GM21737 (cell line): ENCODE data around the gene FERMT1.
"Not testable (repeated sequence)": the region's sequence is repeated elsewhere in the genome, so short reads cannot be mapped to it uniquely, and the experiment has no call there.

ENCODE experiments used
- ATAC-seq: cut with Tn5 transposase; IDR thresholded peaks from one replicate; pipeline ENCODE4 v1.9.1; 2021; ENCODE audit warnings: mild to moderate bottlenecking, moderate library complexity; ENCODE audit not compliant: unreplicated experiment

Gene FERMT1

DNA sequence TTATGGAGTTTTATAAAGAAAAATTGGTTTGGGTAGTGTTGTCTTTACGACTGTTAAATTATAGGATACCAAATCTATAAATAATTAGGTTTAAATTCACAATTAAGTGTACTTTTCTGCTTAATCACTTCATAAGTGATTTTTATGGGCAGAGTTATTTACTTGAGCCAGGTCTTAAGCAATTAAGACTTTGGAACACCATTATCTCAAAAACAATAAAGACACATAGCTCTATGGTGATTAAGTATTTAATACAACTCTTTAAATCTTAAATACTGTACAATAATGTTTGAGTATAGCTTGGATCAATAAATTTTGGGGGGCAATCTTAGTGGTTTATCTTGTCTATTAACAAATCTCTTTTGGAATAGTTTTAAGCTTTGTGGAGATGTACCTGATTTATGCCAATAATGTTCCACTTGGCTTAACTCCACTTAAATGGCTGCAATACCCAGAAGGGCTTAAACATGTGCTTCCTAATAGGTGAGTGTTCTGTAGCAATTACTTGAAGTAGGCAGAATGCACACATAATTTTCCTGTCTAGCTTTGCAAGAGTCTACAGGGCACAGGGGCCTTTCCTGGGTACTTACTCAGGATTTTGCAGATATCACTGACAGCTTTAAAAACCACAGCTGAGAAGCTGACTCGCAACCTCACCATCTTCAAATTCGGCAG, 7.5 kb downstream of the FERMT1 start:
- ATAC-seq = no peak

DNA sequence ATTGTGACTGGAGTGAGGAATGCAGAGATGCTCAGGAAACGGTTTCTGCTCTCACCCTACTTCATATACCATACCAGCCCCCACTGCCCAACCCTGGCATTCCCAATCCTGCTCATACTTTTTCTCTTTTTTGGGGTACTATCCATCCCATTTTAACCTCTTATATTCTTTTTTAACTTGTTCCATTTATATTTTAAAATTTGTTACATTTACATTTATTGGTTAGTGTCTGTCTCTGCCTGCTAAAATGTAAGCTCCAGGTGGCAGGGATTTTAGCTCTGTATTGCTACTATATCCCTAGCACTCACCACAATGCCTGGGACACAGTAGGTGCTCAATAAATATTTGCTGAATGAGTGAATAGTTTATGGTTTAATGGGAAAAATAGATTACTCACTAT, 8.1 kb downstream of the FERMT1 start:
- ATAC-seq = no peak

DNA sequence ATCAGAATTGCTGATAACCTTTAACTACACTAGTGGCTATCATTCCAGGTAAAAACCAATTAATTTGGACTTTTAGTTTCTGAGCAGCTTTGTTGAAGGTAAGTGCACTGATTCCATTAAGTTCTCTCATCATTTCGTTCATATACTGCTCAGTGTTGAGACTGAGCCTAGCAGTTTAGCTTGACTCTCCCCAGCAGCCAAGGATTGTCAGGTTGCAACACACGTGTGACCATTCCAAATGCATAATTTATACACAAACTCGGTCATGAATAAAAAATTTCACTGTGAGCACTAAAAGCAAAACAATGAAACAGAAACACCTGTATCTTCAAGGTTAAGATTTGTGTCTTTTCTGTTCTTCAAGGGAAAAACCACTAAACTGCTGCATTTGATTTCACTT, 8.9 kb downstream of the FERMT1 start:
- ATAC-seq = no peak

DNA sequence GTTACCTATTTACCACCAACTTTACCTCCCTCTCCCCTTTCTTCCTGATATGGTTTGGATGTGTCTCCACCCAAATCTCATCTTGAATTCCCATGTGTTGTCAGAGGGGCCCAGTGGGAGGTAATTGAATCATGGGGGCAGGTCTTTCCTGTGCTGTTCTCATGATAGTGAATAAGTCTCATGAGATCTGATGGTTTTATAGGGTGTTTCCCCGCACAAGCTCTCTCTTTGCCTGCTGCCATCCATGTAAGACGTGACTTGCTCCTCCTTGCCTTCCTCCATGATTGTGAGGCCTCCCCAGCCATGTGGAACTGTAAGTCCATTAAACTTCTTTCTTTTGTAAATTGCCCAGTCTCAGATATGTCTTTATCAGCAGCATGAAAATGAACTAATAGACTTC, 9.9 kb downstream of the FERMT1 start:
- ATAC-seq = not testable (repeated sequence)

DNA sequence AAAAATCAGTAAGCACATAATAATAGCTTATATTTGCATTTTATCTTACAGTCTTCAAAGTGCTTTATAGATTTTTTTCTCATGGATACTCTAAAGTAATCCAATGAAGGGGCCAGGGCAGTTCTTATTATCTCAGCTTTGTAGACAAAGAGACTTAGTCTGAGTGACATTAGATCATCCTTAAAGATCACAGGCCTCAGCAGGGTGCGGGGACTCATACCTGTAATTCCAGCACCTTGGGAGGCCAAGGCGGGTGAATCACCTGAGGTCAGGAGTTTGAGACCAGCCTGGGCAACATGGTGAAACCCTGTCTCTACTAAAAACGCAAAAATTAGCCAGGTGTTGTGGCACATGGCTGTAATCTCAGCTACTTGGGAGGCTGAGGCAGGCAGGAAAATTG, 14.5 kb downstream of the FERMT1 start:
- no peak for ATAC-seq

DNA sequence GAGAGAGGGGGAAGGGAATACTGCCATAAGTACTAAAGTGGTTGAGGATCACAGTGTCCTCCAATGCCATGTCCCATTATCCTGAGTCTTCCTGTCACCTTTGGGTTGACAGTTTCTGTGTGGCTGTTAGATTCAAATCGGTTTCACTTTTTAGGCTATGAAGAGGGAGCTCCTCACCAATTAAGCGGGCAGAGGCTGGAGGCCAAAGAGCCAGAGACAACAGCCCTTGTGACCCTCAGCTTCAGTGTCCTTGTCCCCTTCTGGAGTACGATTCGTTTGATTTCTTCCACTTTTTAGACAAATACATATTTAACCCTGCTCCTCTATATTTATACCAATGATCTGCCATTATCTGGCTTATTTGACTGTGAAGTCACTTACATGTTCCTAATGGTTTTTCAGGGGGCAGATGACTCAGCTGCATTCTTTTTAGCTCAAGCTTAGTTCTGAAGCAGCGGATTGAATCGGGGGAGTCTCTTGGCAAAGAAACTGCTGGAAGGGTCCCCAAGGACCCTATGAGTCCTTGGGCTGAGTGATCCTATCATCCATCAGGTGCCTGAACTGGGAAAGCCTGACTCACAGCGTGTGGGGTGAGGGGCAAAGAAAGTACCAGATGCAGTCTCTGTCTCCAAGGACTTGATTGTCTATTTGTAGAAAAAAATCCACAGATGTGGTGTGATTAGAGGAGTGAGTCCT, 18.2 kb downstream of the FERMT1 start:
- ATAC-seq = no peak

DNA sequence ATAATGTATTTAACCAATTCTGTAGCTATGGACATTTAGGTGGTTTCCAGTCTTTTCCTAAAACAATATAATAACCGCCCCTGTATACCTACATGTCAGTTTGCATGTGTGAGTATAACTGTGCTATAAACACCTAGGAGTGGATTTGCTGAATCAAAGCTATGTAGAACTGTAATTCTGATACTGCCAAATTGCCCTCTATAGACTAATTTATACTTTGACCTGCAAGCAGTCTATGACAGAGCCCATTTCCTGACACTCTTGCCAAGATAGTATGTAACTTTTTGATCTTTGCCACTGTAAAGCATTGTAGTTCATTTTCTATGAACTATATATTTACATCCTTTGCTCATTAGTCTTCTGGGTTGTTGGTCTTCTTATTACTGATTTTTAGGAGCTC, 19.5 kb downstream of the FERMT1 start:
- no peak for ATAC-seq

DNA sequence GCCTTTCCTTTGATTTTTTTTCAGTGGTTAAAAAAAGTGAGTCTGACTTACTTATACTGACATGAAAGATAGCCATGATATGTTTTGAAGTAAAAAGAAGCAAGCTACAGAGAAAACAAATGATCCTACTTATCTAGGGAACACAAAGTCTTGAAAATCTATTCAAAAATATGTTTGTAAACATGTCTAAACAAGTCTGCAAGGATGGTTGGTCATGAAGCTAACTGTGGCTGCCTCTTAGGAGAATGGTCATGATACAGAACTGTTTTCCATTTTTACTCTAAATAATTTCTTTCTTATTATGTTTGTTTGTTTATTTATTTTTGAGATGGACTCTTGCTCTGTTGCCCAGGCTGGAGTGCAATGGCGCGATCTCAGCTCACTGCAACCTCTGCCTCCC, 21.5 kb downstream of the FERMT1 start:
- ATAC-seq = no peak

DNA sequence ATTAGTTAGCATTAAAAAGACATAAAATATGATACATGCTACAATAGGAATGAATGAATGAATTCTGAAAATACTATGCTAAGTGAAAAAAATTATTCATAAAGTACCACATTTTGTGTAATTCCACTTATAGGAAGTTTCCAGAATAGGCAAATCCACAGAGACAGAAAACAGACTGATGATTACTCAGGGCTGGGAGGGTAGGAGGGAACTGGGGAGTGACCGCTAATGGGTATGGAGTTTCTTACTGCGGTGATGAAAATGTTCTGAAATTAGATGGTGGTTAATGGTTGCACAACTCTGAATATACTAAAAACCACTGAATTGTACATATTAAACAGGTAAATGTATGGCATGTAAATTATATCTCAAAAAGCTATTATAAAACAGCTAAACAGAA, 22.6 kb downstream of the FERMT1 start:
- ATAC-seq = no peak

DNA sequence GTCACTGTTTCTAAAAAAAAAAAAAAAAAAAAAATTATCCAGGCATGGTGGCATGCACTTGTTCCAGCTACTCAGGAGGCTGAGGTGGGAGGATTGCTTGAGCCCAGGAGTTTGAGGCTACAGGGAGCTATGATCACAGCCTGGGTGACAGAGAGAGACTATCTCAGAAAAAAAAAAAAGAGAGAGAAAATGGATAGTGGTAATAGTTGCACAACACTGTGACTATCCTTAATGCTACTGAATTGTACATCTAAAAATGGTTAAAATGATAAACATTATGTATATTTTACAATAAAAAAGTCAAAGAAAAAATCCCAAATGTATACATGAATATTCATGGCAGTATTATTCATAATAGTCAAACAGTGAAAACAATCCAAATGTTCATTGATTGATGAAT, 23.0 kb downstream of the FERMT1 start:
- no peak for ATAC-seq

DNA sequence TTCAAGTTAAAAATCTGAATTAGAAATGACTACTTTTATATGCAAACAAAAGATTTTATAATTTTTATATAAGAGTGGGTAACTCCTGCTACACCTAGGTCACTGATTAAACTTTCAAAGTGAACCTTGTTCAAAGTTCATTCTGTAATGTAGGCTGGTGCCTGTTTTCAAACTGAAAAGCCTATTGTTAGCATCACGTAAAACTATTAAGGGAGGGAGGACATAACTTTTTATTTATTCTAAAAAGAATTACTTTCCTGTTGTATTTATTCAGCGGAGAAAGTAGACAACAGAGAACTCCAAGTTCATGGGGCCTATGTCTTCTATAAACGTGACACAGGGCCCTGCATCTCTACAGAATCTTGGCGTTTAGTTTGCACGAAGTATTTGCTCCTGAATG, 27.4 kb downstream of the FERMT1 start:
- no peak for ATAC-seq

DNA sequence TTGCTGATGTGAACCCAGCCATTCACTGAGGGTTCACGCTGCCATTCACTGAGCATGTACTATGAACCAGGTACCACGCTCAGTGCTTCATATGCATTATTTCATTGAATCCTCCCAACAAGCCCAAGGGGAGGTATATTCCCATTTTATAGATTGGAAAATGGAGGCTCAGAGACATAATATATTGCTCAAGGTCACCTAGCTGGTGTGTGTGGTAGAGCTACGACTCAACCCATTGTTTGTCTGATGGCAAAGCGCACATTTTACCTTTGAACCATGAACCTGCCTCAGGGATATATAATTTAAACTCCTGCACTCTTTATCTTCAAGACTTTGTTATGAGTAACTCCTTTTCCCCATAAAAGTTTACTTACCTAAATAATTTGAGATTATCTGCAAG, 28.3 kb downstream of the FERMT1 start:
- ATAC-seq = no peak

DNA sequence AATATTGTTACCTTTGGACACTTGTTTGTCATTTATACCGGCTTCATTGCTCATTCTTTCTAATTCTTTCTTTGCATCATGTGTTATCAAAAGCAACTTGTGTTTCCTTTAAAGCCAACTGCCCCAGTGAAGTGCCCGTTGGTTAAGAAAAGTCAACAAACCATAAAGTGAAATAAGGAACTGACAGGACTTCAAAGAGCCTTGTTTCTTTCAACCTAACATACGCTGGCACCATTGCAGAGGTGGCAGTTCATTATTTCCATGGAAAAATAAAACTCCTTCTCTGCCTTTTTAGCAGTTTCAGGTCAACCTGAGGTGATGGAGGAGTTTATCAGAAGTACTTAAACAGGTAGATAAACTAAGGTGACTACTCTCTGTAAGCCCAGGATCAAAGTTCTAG, 28.8 kb downstream of the FERMT1 start:
- ATAC-seq = no peak

DNA sequence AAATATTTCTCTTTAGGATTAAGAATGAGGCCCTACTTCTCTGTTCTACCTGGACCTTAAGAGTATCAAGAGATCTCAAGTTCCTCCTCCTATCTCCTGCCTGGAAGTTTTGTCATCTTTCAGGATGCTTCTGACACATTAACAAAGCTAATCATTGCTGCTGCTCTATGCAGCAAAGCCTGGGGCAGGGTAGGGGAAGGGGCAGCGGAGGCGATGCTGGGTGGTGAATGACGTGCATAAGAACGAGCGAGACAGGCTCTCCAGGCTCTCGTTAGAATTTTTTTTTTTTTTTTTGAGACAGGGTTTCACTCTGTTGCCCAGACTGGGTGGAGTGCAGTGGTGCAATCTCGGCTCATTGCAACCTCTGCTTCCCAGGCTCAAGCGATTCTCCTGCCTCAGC, 31.2 kb downstream of the FERMT1 start:
- ATAC-seq = no peak

DNA sequence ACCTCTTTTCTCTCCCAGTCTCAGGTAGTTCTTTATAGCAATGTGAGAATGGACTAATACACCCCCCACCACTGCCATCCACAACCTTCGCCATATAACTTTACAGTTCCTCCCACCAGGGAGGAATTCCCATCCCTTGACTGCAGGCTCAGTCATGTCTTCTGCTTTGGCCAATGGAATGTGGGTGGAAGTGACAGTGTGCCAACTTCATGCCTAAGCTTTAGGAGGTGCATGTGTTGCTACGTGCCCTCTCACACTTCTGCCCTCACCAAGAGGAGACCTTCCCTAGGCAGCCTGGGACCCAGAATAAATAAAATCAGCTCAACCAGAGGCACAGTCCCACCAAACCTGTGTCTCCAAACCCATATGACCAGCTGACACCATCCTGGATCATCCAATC, 36.0 kb downstream of the FERMT1 start:
- no peak for ATAC-seq

DNA sequence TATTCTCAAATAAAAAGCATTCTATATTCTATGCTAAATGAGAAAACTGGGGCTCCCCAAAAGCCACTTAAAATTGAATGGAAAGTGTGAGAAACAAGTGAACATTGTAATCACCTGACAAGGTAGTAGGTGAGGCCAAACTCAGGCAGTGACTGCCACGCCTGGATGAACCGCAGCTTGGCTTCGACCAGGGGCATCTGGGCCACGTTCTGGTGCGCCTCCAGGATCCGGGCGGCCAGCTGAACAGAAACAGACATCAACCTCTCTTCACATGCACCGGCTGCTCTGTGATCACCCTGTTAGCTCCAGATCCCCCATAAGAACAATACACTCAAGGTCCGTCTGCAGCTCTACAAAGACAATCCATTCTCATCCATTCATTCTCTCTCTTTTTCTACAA, 38.9 kb downstream of the FERMT1 start:
- ATAC-seq = no peak

DNA sequence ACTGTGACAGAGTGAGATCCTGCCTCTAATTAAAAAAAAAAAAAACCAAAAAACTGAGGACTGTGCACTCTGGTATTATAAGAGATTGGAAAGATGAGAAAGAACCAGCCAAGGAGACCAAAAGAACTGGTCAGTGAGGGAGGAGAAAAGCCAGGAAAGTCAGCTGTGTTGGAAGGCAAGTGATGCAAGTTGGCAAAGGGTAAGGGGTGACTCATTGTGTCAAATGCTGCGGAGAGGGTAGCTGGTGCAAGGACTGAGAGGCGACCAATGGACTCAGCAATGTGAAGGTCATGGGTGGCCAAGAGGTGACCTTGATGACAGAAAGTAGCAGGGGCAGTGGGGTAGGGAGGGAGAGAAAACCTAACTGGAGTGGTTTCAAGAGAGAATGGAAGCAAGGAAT, 41.6 kb downstream of the FERMT1 start:
- ATAC-seq = no peak

DNA sequence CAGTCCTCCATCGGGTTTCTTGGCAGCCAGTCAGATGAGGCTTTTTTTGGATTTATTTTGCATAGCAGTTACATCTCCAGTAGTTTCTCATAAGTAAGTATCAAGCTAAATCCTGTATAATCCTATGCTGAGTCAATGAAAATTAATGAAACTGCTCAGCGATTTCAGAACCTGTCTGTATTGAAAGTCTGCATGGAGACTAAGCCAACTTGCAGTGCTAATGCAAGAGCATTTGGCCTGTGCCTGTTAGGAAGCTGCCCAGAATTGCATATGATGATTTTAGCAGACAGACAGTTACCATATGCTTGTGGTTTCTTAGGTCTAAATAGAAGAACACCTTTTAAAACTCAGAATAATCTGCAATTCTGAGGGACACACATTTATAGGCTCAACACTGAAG, 43.8 kb downstream of the FERMT1 start:
- ATAC-seq = no peak

DNA sequence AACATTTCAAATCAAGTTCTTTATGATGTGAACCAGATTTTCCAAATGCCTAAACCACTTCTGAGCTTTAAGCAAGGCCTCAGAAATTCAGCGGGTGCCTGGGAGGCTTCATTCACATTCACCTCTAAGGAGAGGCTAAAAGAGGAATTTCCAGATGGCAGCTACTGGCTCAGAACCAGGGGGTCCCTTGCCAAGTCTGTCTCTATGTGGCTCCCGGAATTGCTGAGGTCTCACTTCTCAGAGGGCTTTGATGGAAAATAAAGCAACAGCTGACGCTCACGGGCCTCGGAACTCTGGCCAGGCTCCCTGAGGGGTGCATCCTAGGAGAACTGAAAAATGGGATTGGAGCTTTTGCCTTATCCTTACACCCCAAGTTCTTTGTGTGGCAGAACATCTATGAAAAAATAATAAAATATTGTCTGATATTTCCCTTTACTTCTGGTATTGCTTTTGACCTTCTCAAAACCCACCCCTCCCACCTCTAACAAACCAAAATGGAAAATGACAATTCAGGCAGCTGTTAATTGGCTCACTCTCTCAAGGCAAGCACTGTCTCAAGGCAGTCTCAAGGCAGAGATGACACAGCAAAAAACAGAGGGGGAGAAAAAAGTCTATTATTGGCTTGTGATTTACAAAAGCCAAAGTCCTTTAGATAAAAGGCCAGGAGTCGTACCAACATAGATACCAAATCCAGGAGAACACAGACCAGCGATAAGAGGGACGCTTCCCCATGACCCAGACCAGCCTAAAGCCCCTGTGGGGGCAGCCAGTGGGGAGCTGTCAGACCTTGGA, 47.2 kb downstream of the FERMT1 start:
- no peak for ATAC-seq

DNA sequence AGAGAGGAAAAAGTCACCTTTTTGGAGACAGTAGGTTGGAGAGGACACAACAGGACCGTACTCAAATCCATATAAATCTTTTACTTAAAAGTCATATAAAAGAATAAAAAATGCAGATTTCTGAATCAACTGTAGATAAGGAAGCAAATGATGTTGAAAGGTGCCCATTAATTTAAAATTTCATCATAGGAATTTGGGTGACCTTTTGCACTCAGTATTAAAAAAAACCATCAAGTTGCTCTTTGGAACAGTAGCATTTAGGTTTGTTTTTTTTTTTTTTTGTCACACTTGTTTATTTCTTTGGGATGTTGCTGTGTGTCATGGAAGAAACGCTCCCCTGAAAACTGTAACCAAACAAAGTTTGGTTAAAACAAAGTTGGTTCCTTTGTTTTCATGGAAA, 48.0 kb downstream of the FERMT1 start:
- ATAC-seq = no peak

DNA sequence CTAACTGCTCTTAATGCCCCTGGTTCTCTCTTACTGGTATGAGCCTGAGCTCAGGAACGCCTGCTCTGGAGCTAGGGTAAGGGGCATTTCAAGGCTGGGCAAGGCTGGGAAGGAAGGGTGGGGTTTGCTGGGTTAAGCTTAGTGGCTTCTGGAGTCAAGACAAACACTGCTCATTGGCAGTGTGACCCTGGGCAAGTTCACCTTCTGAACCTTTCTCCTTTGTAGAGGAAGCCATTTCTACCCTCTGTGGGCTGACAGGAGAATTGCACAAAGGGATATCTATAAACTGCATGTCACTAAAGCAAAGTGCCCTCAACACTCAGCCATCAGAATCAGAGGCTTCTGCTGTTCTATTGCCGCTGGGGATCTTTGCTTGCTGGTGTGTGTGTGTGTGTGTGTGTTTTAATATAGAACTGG, 48.7 kb downstream of the FERMT1 start:
- ATAC-seq = no peak
